Activated CD8-positive, alpha-beta T cell treated with anti-CD3 and anti-CD28 coated beads, Interleukin-2, amount 10 ng/mL, durations not matched to agents 7 days and 5 days (primary cell): ENCODE results near the gene CHST2. TPM values are rescaled to one million over a fixed set of nuclear protein-coding genes. Genes with fewer than 3 reads are reported as not detected.

Source experiments
- ATAC-seq: fragments of 150-1000 bp; cut with Tn5 transposase; one replicate; pipeline ENCODE4 v1.10.0; 2021; ENCODE audit warnings: moderate library complexity
- CTCF ChIA-PET: fragments of 350-600 bp; sonication (Branson Sonifier 250); formaldehyde crosslinking; loops from one replicate; lab custom pipeline; 2021; ENCODE audit warnings: antibody characterized with exemption; lab: Charles Lee
- POLR2A ChIA-PET: fragments of 350-600 bp; sonication (Branson Sonifier 250); formaldehyde crosslinking; loops from one replicate; lab custom pipeline; 2021; ENCODE audit warnings: antibody characterized with exemption; lab: Charles Lee
- DNase-seq: peaks from one replicate; pipeline ENCODE4 v3.0.0-alpha.2; 2020
- H3K27ac Mint-ChIP-seq: one replicate; pipeline ENCODE4 v1.8.0; 2021; ENCODE audit warnings: mild to moderate bottlenecking, mixed read lengths
- H3K27me3 Mint-ChIP-seq: one replicate; pipeline ENCODE4 v1.8.0; 2021; ENCODE audit warnings: low read depth, mixed read lengths
- H3K36me3 Mint-ChIP-seq: one replicate; pipeline ENCODE4 v1.8.0; 2021; ENCODE audit warnings: low read depth, mixed read lengths
- H3K4me1 Mint-ChIP-seq: one replicate; pipeline ENCODE4 v1.8.0; 2021; ENCODE audit warnings: low read depth, mixed read lengths
- H3K4me3 Mint-ChIP-seq: one replicate; pipeline ENCODE4 v1.8.0; 2021; ENCODE audit warnings: mild to moderate bottlenecking, mixed read lengths
- H3K9me3 Mint-ChIP-seq: one replicate; pipeline ENCODE4 v1.8.0; 2022; ENCODE audit warnings: mixed read lengths; ENCODE audit not compliant: insufficient read depth
- total RNA-seq, 2 experiments: library from RNA; stranded (reverse); gene quantifications; one replicate each; pipeline ENCODE4 v1.2.3, GENCODE V29; 2021

CHST2 gene
- total RNA-seq, 2 experiments from 2014 or later = 2.3 to 2.4 TPM

DNA sequence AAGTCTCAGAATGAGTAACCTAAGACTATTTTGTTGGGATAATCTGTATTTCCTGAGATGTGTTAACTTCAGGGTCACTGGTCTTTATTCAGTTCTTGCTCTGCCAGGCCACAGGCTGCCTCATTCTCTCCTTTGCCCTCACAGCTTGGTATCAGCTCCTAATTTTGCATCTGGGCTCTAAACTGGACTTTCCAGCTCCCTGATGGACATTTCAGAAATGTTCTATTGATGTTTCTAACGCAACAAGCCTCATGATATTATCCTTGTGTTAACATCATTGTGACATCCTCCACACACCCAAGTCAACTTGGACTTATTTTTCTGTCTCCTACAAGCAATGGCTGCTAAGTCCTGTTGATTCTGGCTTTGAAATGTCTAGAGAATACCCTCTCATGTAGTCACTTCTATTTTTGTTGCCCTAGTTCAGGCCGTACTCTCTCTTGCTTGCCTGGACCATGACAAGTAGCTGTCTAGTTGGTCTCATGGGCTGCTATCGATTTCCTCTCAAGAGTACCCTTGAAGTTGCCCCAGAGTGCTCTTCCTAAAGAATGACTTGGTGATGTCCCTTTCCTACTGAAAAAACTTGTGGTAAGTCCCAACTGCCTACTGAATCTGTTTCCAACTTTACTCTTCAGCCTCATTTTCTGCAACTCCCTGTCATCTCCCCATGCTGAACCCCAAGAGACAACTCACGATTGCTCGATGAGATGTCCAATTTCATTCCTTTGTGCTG lies 52.7 kb downstream of the CHST2 start:
- ChIA-PET CTCF (interaction anchor here (1.0 to 4.4 kb wide), 7 partner anchors 29 to 502 kb away, joined by 3 to 23 read pairs (median 3); partner anchors contain the start of gene CHST2), POLR2A (interaction anchor here (0.6 to 1.4 kb wide), 3 partner anchors 12 to 66 kb away, joined by 3 to 4 read pairs (median 3); partner anchors contain the start of gene CHST2)
- no peaks in the 10 kb centered on the region for H3K27me3 Mint-ChIP-seq
- no peak for DNase-seq
- H3K4me3 Mint-ChIP-seq = no peak overlapping the region
- peaks cover 56% of the 10 kb centered on the region for H3K4me1 Mint-ChIP-seq
- peaks cover 18% of the 10 kb centered on the region for H3K9me3 Mint-ChIP-seq
- peak overlapping the region; percentile 72 for H3K27ac Mint-ChIP-seq
- H3K36me3 Mint-ChIP-seq = peaks cover 29% of the 10 kb centered on the region
- ATAC-seq = no peak

DNA sequence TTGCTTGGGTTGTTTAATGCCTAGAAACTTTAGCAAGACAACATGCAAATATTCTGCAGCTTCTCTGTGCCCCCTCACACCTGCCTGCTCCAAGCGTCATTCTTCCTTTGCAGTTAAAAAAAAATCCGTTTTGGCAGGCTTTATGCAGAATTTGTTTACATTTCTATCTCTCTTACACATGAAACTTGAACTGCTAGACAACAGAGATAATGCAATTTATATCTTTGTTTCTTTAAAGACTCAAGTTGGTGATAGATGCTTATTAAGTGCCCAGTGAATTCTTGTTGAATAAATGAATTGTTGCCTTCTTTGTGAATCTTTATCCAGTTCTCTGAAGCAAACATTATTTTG lies 53.2 kb downstream of the CHST2 start:
- H3K27me3 Mint-ChIP-seq = no peaks in the 10 kb centered on the region
- ChIA-PET CTCF (interaction anchor here (1.3 to 1.5 kb wide), 2 partner anchors 52 to 190 kb away, joined by 3 to 6 read pairs; no protein-coding TSS in a partner anchor), POLR2A (no interaction called here)
- DNase-seq (no peak), ATAC-seq (no peak)
- peaks cover 18% of the 10 kb centered on the region for H3K9me3 Mint-ChIP-seq
- H3K4me3 Mint-ChIP-seq = no peak overlapping the region
- peaks cover 29% of the 10 kb centered on the region for H3K36me3 Mint-ChIP-seq
- peak overlapping the region; percentile 72 for H3K27ac Mint-ChIP-seq
- H3K4me1 Mint-ChIP-seq = peaks cover 55% of the 10 kb centered on the region

- Mint-ChIP-seq H3K4me1 (peaks cover 52% of the 10 kb centered on the region), H3K27ac (no peak overlapping the region), H3K4me3 (no peak overlapping the region), H3K9me3 (peaks cover 18% of the 10 kb centered on the region), H3K36me3 (peaks cover 29% of the 10 kb centered on the region), H3K27me3 (no peaks in the 10 kb centered on the region)
- CTCF ChIA-PET = interaction anchor here (1.3 to 1.5 kb wide), 2 partner anchors 52 to 189 kb away, joined by 3 to 6 read pairs; no protein-coding TSS in a partner anchor
- POLR2A ChIA-PET = no interaction called here
- DNase-seq = no peak
- ATAC-seq = no peak
Measured at GRCh38 chr3:143173242-143173641, 53.7 kb downstream of the CHST2 start.

Other genes with a start within 250 kb of the CHST2 start
- gene PCOLCE2, start 230.7 kb upstream of the CHST2 start, total RNA-seq = not detected
- not detected for gene PAQR9, start 156.1 kb upstream of the CHST2 start, total RNA-seq
- 100 to 1,000 TPM; 123 to 124 TPM for gene U2SURP, start 118.2 kb upstream of the CHST2 start, total RNA-seq